ENCODE results near the gene CAVIN3. TPM values are rescaled to one million over a fixed set of nuclear protein-coding genes. Genes with fewer than 3 reads are reported as not detected.

Gene CAVIN3
- total RNA-seq, 2 donors from 2014 or later = 0.78 TPM; not detected in 1

DNA sequence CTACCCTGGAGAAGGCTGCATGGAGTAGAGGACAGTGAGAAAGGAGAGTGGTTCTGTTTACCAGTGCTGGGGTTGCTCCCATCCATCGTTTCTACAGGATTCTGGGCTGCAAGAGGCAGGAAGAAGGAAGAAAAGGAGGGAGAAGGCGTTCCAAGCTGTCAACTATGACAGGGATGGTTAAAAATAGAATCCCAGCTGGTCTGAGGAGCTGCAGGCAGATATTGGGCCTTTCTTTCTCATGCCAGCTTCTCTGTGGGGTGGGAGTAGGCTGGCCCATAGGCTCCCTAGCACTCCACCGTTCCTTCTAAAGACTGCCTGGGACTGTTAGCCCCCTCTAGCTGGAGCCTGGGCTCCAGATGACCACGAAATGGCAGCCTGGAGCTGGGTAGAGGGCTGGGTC lies 47.1 kb downstream of the CAVIN3 start:
- H3K27me3 Mint-ChIP-seq = peaks cover 42 to 45% of the 10 kb centered on the region in 2 donors
- DNase-seq (ENCODE audit: low spot score) (no peak), ATAC-seq (no peak)
- peaks cover 7 to 11% of the 10 kb centered on the region in 2 donors for H3K4me1 Mint-ChIP-seq (ENCODE audit: low read depth in 2 of 2)
- H3K4me3 Mint-ChIP-seq = no peak overlapping the region
- no peaks in the 10 kb centered on the region for H3K36me3 Mint-ChIP-seq
- H3K27ac Mint-ChIP-seq = no peak overlapping the region
- H3K9me3 Mint-ChIP-seq = no peaks in the 10 kb centered on the region

DNA sequence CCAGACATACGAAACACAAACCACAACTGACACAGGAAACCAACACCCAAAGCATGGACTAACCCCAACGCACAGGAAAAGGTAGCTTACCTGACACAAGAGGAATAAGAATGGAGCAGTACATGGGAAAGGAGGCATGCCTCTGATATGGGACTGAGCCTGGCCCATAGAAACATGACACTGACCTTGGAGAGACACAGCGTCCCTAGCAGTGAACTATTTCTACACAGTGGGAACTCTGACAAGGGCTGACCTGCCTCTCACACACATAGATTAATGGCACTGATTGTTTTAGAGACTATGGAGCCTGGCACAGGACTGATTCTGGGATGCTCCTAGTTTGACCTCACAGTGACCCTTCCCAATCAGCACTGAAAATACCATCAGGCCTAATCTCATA lies 48.7 kb downstream of the CAVIN3 start:
- DNase-seq (ENCODE audit: low spot score) (no peak), ATAC-seq (no peak)
- H3K27ac Mint-ChIP-seq = no peak overlapping the region
- H3K9me3 Mint-ChIP-seq = no peaks in the 10 kb centered on the region
- peaks cover 32 to 34% of the 10 kb centered on the region in 2 donors for H3K27me3 Mint-ChIP-seq
- no peaks in the 10 kb centered on the region for H3K36me3 Mint-ChIP-seq
- peaks cover 7 to 11% of the 10 kb centered on the region in 2 donors for H3K4me1 Mint-ChIP-seq (ENCODE audit: low read depth in 2 of 2)
- no peak overlapping the region for H3K4me3 Mint-ChIP-seq

DNA sequence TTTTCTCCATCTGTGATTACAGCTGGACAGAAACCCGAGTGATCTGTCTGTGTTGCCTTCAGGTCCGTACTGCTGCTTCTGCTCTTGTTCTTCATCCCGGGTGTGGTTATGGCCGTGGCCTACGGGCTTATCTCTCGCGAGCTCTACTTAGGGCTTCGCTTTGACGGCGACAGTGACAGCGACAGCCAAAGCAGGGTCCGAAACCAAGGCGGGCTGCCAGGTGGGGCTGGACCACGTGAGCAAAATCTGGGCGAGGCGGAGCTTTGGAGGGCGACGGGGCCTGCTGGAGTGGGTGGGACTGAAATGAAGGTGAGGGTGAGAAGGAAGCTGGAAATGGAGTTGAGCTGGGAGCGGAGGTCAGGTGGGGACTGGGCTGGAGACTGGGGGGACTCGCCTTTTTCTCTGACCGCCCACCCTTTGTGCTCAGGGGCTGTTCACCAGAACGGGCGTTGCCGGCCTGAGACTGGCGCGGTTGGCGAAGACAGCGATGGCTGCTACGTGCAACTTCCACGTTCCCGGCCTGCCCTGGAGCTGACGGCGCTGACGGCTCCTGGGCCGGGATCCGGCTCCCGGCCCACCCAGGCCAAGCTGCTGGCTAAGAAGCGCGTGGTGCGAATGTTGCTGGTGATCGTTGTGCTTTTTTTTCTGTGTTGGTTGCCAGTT lies 49.6 kb downstream of the CAVIN3 start:
- Mint-ChIP-seq H3K27me3 (peaks cover 27 to 31% of the 10 kb centered on the region in 2 donors), H3K36me3 (no peaks in the 10 kb centered on the region), H3K4me1 (ENCODE audit: low read depth in 2 of 2) (peaks cover 7 to 11% of the 10 kb centered on the region in 2 donors), H3K4me3 (no peak overlapping the region), H3K27ac (no peak overlapping the region), H3K9me3 (no peaks in the 10 kb centered on the region)
- ATAC-seq = no peak
- no peak for DNase-seq (ENCODE audit: low spot score)

DNA sequence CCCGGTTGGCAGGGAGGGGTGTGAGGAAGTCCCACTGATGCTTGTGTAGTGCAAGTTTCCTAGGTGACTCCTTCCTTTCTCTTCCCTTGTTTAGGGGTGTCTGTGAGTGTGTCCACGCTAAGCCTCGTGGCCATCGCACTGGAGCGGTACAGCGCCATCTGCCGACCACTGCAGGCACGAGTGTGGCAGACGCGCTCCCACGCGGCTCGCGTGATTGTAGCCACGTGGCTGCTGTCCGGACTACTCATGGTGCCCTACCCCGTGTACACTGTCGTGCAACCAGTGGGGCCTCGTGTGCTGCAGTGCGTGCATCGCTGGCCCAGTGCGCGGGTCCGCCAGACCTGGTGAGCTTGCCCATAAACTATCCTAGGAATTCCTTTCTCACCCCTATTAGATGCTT lies 50.3 kb downstream of the CAVIN3 start:
- Mint-ChIP-seq H3K9me3 (no peaks in the 10 kb centered on the region), H3K27ac (no peak overlapping the region), H3K27me3 (peaks cover 25 to 27% of the 10 kb centered on the region in 2 donors), H3K4me1 (ENCODE audit: low read depth in 2 of 2) (peaks cover 7 to 11% of the 10 kb centered on the region in 2 donors), H3K4me3 (no peak overlapping the region), H3K36me3 (no peaks in the 10 kb centered on the region)
- peak; percentile 56 to 58 for ATAC-seq
- no peak for DNase-seq (ENCODE audit: low spot score)

Other genes with a start within 250 kb of the CAVIN3 start
- not detected for gene OR56B4, start 212.8 kb downstream of the CAVIN3 start, total RNA-seq
- under 1 TPM in 1 of 2 donors, not detected in 1; 0.52 TPM for gene OR52B2, start 150.2 kb downstream of the CAVIN3 start, total RNA-seq
- gene OR52W1, start 121.3 kb downstream of the CAVIN3 start, total RNA-seq = not detected
- not detected for gene C11orf42, start 114.9 kb downstream of the CAVIN3 start, total RNA-seq
- gene FHIP1B, start 85.9 kb downstream of the CAVIN3 start, total RNA-seq = 10 to 100 TPM; 45.6 to 52.2 TPM
- gene CNGA4, start 81.4 kb downstream of the CAVIN3 start, total RNA-seq = not detected
- gene CCKBR, start 60.7 kb downstream of the CAVIN3 start, total RNA-seq = not detected
- 10 to 100 TPM; 26.4 to 29.1 TPM for gene SMPD1, start 70.0 kb upstream of the CAVIN3 start, total RNA-seq
- gene APBB1, start 98.6 kb upstream of the CAVIN3 start, total RNA-seq = 10 to 100 TPM; 25.5 to 27.5 TPM
- under 1 TPM; 0.76 to 0.92 TPM for gene HPX, start 120.5 kb upstream of the CAVIN3 start, total RNA-seq
- gene TRIM3, start 153.4 kb upstream of the CAVIN3 start, total RNA-seq = 1 to 10 TPM; 6.1 to 7.7 TPM
- gene ARFIP2, start 160.8 kb upstream of the CAVIN3 start, total RNA-seq = 10 to 100 TPM; 50.8 to 71.7 TPM
- 10 to 100 TPM; 44.1 to 57.4 TPM for gene TIMM10B, start 161.0 kb upstream of the CAVIN3 start, total RNA-seq
- 10 to 100 TPM; 22.4 to 53.6 TPM for gene DNHD1, start 176.8 kb upstream of the CAVIN3 start, total RNA-seq